Cardiac ventricle fibroblast (primary cell): ENCODE data around the gene FLNB. TPM values are rescaled to one million over a fixed set of nuclear protein-coding genes. Genes with fewer than 3 reads are reported as not detected.

ENCODE experiments used
- total RNA-seq: library from RNA; depleted of rRNA; stranded (reverse); fragments of >200 nt; gene quantifications from 2 replicates; pipeline ENCODE4 v1.2.3, GENCODE V29; 2015

FLNB gene, protein sequence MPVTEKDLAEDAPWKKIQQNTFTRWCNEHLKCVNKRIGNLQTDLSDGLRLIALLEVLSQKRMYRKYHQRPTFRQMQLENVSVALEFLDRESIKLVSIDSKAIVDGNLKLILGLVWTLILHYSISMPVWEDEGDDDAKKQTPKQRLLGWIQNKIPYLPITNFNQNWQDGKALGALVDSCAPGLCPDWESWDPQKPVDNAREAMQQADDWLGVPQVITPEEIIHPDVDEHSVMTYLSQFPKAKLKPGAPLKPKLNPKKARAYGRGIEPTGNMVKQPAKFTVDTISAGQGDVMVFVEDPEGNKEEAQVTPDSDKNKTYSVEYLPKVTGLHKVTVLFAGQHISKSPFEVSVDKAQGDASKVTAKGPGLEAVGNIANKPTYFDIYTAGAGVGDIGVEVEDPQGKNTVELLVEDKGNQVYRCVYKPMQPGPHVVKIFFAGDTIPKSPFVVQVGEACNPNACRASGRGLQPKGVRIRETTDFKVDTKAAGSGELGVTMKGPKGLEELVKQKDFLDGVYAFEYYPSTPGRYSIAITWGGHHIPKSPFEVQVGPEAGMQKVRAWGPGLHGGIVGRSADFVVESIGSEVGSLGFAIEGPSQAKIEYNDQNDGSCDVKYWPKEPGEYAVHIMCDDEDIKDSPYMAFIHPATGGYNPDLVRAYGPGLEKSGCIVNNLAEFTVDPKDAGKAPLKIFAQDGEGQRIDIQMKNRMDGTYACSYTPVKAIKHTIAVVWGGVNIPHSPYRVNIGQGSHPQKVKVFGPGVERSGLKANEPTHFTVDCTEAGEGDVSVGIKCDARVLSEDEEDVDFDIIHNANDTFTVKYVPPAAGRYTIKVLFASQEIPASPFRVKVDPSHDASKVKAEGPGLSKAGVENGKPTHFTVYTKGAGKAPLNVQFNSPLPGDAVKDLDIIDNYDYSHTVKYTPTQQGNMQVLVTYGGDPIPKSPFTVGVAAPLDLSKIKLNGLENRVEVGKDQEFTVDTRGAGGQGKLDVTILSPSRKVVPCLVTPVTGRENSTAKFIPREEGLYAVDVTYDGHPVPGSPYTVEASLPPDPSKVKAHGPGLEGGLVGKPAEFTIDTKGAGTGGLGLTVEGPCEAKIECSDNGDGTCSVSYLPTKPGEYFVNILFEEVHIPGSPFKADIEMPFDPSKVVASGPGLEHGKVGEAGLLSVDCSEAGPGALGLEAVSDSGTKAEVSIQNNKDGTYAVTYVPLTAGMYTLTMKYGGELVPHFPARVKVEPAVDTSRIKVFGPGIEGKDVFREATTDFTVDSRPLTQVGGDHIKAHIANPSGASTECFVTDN (N-terminal part only)
- total RNA-seq: 25.8 and 26.3 TPM in 2 replicates

DNA sequence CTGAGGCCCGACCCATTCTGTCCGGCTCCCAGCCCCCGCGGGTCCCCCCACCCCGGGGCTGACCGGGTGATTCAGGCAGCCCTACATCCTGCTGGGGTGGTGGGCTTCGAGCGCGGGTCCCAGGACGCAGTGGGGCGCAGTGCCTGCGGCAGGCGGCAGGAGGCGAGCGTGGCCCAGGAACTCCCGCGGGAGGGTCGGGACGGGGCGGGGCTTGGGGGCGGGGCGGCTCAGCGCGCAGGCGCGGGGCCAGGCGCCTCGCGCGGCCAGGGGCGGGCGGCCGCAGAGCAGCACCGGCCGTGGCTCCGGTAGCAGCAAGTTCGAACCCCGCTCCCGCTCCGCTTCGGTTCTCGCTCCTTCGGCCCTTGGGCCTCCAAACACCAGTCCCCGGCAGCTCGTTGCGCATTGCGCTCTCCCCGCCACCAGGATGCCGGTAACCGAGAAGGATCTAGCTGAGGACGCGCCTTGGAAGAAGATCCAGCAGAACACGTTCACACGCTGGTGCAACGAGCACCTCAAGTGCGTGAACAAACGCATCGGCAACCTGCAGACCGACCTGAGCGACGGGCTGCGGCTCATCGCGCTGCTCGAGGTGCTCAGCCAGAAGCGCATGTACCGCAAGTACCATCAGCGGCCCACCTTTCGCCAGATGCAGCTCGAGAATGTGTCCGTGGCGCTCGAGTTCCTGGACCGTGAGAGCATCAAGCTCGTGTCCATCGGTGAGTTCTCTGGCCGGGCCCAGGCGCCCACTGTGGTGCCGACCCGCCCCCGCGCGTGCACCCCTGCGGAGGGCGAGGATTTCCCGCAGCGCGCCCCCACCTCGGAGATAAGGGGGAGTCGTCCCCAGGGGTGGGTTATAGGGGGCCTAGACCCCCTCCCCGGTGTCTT is at the start of gene FLNB:
Gene FLNB, plus strand, starts transcription at position 282 of the 885 bp plus-strand sequence. Its CDS starts 143 bp downstream, at position 425.

DNA sequence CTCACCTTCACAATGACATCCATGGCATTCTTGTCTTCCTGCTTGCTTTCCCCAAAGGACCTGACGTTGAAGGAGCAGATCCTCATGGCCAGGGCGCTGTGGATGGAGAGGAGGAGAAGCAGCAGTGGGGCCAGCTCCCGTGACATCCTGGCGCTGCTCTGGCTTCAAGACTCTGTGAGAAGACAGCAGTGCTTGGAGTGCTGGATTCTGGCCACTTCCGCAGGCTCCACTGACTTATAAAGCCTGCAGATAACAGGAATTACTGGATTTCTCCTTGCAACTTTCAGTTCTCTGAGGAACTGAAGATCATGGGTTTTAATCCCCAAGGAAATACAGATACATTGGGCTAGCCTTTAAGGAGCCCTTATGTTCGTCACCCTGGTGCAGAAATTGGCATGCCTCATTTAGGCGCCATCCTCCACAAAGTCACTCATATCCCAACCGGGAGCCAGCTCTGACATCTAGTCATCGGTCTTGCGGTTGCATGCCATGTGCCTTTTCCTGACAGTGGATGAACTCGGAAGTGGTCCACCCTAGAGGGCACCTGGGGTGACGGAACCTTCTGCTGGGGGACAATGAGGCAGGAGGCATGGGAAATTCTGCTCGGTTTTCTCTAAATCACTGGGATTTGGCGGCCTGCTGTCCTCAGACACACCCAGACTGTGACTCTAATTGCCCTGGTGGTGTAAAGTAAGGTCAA is 202.7 kb downstream of the FLNB start, which contains the start of gene DNASE1L3:
Gene DNASE1L3, minus strand, starts transcription at position 212 of the 700 bp plus-strand sequence. Its CDS starts 66 bp downstream, at position 146.

Other genes starting within 250 kb of the FLNB start
- gene DNASE1L3, start 202.6 kb downstream of the FLNB start, total RNA-seq: 0.12 TPM in 1 of 2 replicates, not detected in the other
- 4.4 and 7.3 TPM in 2 replicates for gene ABHD6, start 229.4 kb downstream of the FLNB start, total RNA-seq